Nucleus accumbens (tissue), 56 donors: Measurements from ENCODE around the gene MPZL2.

Experiments used
- DNase-seq, 56 donors: peaks; one replicate each; lab custom pipeline; 2025; lab: John Stamatoyannopoulos, UW

Gene MPZL2

DNA sequence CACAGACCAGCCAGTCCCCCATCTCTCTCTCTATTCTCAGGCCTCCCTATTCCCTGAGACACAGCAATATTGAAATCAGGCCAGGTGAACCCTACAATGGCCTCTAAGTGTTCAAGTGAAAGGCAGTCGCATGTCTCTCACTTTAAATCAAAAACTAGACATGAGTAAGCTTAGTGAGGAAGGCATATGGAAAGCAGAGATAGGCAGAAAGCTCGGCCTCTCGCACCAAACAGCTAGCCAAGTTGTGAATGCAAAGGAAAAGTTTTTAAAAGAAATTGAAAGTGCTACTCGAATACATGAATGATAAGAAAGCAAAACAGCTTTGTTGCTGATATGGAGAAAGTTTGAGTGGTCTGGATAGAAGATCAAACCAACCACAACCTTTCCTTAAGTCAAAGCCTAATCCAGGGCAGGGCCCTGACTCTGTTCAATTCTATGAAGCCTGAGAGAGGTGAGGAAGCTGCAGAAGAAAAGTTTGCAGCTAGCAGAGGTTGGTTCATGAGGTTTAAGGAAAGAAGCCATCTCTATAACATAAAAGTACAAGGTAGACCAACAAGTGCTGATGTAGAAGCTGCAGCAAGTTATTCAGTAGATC, 19.8 kb upstream of the MPZL2 start:
- no peak for DNase-seq

DNA sequence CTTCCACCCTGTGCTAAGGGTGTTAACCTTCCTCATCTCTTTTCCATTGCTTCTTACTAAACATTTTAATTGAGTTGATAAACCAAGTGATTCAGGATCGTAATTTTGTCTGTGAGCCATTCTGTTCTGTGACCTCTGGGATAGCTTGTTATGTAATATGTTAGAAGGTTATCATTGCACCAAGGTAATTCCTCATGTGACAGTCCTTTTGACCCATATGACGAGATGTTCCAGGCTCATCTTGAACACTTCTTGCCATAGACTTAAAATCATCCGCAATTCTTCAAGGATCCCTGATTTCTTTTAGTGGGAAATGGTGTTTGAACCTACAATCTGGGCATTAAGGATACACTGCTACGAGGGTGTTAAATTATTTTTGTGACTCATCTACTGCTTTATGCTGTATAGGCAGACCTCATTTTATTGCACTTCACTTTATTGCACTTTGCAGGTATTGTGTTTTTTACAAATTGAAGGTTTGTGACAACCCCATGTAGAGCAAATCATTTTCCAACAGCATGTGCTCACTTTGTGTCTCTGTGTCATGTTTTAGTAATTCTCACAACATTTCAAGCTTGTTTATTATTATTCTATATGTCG, 19.0 kb upstream of the MPZL2 start:
- DNase-seq: no peak

DNA sequence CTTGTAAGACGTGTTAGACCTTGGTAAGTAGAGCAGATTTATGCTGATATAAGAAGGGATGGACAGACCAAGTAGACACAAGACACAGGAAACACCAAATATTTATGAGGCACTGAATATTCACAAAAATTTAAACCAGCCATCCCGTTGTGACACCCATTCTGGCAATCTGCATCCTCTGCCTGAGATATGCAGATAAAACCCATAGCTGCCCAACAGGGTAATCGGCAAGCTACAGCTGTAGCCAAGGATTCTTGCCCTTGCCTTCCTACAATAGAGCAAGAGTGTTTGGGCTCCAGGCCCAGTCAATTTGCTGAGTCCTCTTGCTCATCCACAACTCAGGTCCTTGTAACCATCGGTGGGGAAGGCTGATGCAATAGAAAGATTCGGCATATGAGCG, 18.5 kb upstream of the MPZL2 start:
- DNase-seq: no peak

DNA sequence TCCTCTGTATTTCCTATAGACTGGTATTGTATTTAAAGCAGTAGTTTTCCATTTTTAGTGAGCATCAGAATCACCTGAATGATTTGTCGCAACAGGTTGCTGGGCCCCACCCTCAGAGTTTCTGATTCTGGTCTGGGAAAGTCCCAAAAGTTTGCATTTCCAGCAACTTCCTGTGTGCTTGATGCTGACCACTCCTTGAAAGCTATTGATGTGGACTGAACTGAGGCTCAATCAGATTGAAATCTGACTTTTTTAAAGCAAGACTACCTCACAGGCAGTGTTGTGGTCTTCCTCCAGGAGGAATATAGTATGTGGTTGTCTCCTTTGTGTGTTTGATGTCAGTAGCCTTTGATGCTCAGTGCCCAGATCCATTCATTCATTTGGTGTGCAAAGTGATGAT, 17.2 kb upstream of the MPZL2 start:
- DNase-seq: no peak

DNA sequence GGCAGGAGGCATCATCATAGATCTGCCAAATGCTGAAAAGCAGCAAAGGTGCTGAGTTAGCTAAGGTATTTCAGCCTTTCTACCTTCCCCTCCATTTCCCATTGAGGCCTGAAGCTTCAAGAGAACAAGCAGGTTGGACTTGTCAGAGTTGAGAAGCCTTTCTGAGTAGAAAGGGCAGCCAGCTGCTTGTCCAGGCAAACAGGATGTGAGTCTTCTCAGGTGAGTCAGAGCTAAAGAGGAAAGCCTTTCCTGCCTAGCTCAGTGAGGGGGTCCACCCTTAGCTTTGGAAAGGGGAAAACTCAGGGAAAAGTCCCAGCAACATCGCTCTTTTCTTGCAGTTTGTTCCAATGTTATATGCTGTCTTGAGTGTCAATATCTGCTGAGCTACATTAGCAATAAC, 13.2 kb upstream of the MPZL2 start:
- no peak for DNase-seq

DNA sequence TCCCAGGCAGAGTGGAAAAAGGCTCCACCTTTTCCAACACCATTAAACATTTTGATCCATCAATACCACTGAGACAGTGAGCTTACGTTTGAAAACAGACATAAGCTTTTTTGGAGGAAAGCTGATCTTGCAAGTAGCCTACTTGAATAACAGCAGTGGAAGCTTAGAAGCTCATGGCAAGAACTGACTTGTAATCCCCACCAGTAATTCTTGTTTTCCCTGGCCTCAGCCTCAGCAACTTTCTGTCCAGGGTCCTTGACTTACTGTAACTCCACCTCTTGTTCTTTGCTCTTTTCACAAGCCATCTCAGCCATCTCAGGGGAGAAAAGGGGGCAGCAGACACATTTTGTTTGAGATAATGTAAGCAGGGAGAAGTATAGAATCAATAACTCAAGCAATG, 12.3 kb upstream of the MPZL2 start:
- no peak for DNase-seq

DNA sequence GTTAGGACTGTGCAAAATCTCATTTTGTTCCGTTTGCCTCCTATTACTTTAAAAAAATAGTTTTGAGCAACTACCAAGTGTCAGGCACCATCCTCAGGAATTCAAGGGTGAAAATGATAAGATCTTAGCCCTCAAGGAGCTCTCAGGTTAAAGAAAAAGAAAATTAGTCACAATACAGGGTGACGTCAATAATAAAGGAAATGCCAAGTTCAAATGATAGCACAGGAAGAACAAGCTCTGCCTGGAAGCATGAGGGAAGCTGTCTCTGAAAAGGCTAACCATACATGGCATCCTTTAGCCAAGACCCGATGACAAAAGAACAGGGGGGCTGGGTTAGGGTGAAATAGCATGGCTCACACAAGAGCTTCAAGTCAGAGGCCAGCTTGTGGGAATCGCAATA, 11.1 kb upstream of the MPZL2 start:
- no peak for DNase-seq

DNA sequence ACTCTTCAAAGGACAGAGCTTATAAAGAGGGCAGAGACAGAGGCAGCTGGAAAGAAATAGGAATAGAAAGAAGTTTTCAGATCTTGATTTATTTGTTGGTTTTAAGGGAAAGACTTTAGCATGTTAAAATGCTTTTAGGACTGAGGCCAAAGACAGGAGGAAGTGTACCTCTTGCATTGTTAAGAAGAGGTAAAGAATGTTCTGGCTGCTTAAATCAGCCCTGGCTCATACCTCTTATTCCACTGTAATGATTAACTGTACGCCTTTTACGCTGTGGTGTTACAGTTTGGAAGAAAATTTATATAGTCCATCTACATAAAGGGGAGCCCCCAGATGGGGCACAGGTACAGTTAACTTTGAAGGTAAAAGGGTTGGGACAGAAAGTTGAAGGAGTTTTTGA, 10.1 kb upstream of the MPZL2 start:
- no peak for DNase-seq

DNA sequence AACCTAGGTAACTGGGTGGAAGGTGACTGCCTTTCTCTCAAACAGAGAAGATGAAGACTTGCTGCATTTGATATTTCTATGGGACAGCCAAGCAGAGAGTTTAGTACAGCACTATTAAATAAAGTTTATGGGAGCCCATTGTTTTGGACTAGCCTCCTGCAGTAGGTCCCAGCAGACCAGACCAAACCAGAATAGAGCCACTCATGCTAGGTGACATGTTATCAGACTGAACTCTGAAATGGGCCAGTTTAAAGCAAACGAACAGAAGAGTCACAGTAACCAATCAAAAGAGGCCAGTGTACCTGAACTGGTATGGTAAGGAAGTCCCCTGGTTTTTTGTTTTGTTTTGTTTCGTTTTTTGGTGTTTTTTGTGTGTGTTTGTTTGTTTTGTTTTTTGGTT, 7.9 kb upstream of the MPZL2 start:
- no peak for DNase-seq

DNA sequence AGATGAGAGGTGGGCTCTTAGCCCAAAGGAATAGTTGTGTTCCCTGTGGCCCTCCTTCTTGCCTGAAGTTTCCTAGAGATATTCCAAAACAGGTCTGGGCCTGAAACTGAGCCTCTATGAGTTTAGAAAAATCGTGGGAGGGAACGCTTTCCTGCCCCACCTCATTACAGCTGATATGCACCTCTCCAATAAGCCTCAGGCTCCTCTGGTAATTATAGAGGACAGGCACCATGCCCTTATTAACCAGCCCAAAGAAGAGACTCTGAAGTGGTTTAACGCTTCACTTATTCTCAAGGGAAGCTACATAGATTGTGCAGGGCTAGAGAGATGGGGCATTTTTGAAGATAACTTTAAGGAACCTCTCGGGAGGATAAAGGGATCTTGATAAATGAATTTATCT, 3.4 kb upstream of the MPZL2 start:
- DNase-seq: no peak

DNA sequence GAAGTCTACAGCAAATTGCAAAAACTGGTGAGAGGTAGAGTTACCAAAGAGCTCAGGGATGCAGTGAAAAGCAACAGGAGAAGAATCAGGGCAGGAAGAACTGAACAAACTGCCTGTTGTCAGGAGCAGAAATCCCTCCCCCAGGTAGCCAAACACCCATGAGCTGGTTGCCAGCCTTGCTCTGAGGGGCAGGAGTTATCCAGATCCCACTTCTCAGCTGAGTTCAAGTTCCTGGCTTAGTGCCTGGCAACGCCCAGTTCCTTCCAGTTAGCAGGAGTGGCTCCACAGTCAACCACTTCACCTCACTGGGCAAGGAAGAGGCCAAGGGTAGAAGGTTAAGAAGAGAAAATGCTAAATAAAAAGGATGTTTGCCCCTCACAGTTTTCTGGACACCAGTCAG, 1.9 kb upstream of the MPZL2 start:
- no peak for DNase-seq

DNA sequence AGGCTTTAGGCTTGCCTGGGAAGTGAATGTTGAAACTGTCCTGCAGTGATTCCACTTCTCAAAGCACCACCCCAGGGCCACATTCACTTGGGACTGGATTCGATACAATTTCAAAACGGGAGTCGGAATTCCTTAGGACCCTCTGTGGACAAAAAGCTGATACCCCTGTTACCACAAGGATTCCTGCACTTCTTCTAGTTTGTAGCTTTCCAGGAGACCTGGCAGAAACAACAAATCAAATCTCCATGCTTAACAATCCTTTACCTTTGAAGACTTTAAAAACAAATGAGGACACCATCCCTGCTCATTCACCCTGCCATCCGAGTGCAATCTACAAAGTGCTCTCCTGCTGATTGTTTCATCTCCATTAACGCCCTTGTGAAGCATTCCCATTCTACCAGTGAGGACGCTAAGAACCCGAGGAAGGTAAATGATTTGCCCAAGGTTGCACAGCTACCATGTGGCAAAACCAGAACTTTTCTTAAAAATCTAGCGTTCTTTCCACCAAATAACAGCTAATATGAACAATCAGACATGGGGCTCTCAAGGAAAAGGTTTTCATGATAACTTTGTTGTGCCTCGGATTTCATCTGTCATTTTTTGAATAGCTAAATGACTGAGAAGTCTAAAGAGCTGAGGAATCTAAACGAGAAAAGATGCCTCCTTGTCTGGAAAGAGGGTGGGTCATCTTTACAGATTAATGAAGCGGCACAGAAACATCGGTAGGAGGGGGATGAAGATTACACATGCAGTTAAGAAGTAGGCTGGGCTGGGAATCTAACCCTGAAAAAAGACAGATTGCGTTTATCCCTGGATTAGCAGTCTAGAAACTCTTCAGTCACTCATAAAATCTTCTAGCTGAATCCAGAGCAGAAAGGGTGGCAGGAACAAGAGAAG, 720 bp upstream of the MPZL2 start:
- DNase-seq: no peak

DNA sequence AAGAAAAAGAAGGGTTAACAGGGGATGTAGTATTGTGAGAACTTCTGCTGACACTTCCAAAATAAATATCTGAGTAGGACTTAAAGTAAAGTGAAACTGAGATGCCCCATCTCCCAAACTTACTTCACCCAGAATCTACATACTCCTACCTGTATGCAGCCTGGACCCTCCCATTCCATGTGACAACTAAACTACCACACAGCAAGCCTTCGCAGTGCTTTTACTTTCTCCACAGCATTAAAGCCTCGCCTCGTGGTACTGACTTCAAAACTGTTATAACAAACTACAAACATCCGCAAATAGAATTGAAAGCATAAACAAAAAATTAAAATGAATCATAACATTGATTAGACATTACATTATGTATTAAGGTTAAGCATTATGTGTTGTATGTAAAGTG, 985 bp downstream of the MPZL2 start:
- no peak for DNase-seq

DNA sequence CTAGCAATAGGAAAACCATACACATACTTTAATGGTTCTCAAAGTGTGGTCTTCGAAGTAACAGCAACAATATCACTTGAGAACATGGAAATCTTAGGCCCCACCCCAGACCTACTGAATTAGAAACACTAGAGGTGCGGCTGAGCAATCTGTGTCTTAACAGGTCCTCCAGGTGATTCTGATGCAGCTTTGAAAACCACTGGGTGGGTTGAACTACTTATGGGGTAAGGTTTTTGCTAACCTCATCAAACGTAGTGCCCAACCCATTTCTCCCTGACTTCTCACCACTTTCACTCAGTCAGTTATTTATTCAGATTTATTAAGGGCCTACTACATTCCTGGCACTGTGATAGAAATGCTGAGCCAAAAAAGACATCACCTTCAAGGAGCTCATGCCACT, 3.7 kb downstream of the MPZL2 start:
- DNase-seq: no peak

DNA sequence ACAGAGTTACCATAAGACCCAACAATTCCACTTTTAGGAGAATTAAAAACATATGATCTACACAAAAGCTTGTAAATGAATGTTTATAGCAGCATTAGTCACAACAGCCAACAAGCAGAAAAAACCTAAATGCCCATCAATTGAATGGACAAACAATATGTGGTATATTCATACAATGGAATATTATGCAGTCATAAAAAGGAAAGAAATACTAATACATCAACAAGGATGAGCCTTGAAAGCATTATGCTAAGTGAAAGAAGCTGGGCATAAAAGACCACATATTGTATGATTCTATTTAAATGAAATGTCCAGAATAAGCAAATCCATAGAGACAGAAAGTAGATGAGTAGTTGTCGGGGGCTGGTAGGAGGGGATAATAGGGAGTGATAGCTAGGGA, 5.0 kb downstream of the MPZL2 start:
- DNase-seq: no peak

DNA sequence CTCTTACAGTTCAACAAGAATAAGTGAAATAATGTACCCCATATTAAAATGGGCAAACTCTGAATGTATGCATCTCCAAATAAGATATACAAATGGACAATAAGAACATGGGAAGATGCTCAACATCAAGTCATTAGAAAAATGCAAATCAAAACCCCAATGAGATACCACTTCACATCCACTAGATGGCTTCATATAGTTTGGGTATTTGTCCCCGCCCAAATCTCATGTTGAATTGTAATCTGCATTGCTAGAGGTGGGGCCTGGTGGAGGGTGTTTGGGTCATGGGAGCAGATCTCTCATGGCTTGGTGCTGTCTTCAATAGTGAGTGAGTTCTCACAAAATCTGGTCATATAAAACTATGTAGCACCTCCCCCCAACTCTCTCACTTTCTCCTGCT, 5.7 kb downstream of the MPZL2 start:
- DNase-seq: no peak

DNA sequence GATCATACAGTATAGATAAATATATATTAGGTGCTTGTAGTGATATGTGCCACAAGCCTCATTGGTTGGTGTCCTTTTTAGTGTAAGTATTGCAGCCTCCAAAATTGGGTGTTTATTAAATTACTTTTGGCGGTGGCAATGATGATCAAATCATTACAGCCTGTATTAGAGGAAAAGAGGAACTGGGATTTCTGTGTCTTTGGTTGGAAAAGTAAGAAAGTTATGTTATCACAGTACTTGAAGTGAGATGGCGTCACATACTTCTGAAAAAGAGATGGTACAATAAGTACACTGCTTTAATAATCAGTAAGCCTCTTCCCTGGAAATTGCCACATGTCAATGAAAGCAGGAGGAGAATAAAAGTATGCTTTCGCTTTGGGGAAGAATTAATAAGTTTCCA, 11.4 kb downstream of the MPZL2 start:
- no peak for DNase-seq

DNA sequence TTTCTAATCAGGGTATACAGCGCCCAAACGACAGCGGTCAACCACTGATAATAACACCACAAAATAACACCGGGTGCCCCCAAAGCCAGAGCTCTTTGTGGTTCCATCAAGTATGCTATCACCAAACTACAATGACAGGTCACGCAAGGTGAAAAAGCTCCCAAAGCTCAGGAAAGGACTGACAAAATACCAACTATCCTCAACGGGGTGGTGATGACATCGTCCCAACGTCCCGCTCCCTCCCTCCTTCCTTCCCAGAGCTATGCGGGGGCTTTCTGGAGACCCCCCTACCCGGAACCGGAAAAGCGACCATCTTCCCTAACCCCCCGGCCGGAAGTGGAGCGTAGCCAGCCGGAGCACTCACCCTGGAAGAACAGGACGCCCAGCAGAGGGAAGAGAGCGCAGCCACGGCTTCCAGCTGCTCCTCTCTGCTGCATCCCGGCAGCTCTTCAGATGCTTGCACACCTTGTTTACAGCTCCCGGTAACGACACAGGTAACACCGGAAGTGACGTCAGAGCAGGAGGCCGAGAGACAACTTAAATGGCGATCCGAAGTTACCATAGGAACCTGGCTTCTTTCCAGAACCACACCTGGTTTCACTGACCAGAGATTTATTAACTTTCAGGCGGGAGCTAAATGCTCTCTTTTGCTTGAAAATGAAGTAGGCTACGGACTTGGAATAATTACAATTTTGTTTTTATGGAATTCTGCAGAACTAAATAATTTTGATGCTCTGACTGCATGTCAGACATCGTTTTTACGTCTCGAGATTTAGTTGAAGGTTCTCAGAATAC, 12.0 kb downstream of the MPZL2 start, which contains the start of gene MPZL3:
Gene MPZL3, minus strand, starts transcription at position 508 of the 795 bp plus-strand sequence. Its CDS starts 71 bp downstream, at position 437.
- peak in 49 of 56 donors; percentile 4 to 83 (median 48) for DNase-seq

DNA sequence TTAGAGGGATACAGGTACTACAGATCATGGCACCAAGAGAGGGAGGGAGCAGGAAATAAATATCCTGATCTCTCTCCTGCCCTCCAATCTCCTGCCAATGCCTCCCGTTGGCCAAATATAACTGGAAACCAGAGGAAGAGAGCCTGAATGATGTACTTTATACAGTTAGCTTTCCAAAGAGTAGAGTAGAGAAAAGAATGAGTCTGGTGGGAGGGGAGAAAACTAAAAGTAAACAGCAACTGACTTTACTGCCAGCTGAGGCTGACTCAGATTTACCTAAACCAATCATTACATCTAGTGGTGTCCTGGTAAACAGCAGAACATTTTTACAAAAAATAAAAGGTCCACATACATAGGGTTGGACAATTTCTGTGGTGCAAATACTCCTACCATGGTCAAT, 17.1 kb downstream of the MPZL2 start:
- no peak for DNase-seq

DNA sequence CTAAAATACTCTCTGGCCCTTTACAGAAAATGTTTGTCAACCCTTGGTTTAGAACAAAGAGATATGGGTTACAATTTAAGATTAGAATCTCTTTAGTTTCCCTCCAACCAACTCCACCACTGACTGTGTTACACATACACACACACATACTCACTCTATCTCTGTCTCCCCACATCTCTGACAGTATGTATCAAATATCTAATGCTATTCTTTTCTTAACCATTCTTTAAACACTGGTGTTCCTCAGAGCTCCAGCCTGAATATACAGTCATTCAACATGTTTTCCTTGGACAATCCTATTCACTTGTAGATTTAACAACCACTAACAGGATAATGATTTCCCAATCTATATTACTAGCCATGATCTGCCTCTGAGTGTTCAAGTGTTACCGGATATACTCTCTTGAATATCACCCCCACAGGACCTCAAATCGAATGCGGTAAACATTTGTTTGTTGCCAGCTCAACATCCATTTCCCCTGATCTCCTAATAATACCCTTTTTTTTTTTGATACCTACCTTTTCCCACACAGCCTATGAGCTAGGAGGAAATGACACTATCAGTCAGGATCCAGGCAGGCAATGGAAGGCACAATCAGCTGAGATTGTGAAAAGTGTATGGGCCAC, 18.0 kb downstream of the MPZL2 start:
- DNase-seq: no peak
